HG02970 (cell line): ENCODE measurements around the gene CBARP.
A peak's percentile ranks its signal among the peaks of the same experiment; 100 is the strongest.

Source experiments
- ATAC-seq: cut with Tn5 transposase; IDR thresholded peaks from one replicate; pipeline ENCODE4 v1.9.1; 2021; ENCODE audit warnings: mild to moderate bottlenecking, moderate library complexity, moderate number of reproducible peaks; ENCODE audit not compliant: unreplicated experiment, low FRiP score

Gene CBARP

GRCh38 chr19:1243768-1244692 lies 6.2 kb upstream of the CBARP start:
- no peak for ATAC-seq

GRCh38 chr19:1241417-1242095 lies 3.8 kb upstream of the CBARP start, which contains the start of gene ATP5F1D:
Gene ATP5F1D (plus strand): TSS chr19:1241751. CDS start chr19:1241851, 100 bp downstream.
- peak; percentile 41 for ATAC-seq

- no peak for ATAC-seq
Measured at GRCh38 chr19:1240925-1241324, 3.1 kb upstream of the CBARP start.

GRCh38 chr19:1239796-1240737 lies 2.3 kb upstream of the CBARP start:
- ATAC-seq = no peak

- ATAC-seq = no peak
Measured at GRCh38 chr19:1239420-1239795, 1.6 kb upstream of the CBARP start.

- ATAC-seq = no peak
Measured at GRCh38 chr19:1238369-1239303, 831 bp upstream of the CBARP start.

- ATAC-seq = no peak
Measured at GRCh38 chr19:1237027-1237659, 662 bp downstream of the CBARP start.

GRCh38 chr19:1236576-1236975 lies 1.2 kb downstream of the CBARP start:
- ATAC-seq = no peak

- no peak for ATAC-seq
Measured at GRCh38 chr19:1235625-1236538, 1.9 kb downstream of the CBARP start.

GRCh38 chr19:1234955-1235380 lies 2.8 kb downstream of the CBARP start:
- no peak for ATAC-seq

- ATAC-seq = no peak
Measured at GRCh38 chr19:1234051-1234954, 3.5 kb downstream of the CBARP start.

GRCh38 chr19:1233115-1233667 lies 4.6 kb downstream of the CBARP start:
- no peak for ATAC-seq

- ATAC-seq = no peak
Measured at GRCh38 chr19:1232652-1233072, 5.1 kb downstream of the CBARP start.

GRCh38 chr19:1231729-1232637 lies 5.8 kb downstream of the CBARP start:
- no peak for ATAC-seq

- ATAC-seq = no peak
Measured at GRCh38 chr19:1230783-1231489, 6.9 kb downstream of the CBARP start.
